GM18858 (cell line): ENCODE results near the gene RBM44.
"Not testable (repeated sequence)": the region's sequence is repeated elsewhere in the genome, so short reads cannot be mapped to it uniquely, and the experiment has no call there.

Source experiments
- ATAC-seq: cut with Tn5 transposase; IDR thresholded peaks from one replicate; pipeline ENCODE4 v1.9.1; 2021; ENCODE audit not compliant: unreplicated experiment

Gene RBM44

GRCh38 chr2:237782181-237782580 lies 16.4 kb upstream of the RBM44 start:
- no peak for ATAC-seq

GRCh38 chr2:237783678-237784077 lies 14.9 kb upstream of the RBM44 start:
- ATAC-seq, result not testable (repeated sequence)

- ATAC-seq, result no peak
Measured at GRCh38 chr2:237786936-237787335, 11.6 kb upstream of the RBM44 start.

DNA sequence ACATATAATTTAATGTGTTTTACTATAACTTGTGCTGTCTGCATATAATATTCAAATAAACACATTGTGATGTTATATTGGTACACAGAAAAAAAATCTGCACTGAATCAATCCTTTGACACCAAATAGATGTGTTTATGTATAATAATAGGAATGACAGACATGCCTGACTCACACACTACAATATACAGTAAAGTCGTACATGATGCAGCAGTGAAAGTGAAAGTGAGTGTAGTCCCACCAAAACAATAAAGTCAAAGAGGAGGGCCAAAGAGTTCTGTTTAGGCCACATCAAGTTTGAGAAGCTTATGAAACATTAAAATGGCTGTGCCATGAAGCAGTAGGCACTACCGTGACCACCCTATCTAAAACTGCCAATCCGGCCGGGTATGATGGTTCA lies 8.2 kb upstream of the RBM44 start:
- no peak for ATAC-seq

DNA sequence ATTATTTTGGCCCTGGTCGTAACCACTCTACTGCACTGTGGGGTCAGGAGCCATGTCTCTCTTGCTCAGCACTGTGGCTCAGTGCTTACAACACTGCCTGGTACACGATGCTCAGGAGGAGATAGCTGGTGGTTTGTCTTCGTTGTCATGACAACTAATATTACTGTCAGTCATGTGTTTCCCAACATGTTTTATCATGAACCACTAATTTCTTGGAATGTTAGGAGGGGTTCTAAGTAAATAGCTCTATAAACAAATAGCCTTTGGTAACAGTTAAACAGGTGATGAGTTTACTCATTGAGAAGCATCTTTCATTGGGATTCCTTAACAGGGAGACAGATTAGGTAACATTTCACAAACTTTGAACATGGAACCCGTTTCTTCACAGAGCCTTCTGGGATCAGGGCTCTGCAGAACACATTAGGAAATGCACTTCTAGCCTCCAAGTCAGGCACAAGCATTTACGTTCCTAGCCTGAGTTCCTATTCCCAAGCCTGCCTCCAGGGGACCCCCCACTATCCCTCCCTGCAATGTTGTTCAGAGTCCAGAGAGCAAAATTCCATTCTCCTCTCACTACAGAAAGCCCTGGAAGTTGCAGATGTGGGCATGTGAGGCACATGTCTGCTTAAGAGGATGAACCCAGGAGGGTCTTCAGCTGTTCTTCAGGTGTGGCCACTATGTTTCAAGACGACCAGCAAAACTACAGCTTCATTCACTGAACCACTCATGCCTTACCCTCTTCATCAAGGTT lies 6.4 kb upstream of the RBM44 start:
- no peak for ATAC-seq

DNA sequence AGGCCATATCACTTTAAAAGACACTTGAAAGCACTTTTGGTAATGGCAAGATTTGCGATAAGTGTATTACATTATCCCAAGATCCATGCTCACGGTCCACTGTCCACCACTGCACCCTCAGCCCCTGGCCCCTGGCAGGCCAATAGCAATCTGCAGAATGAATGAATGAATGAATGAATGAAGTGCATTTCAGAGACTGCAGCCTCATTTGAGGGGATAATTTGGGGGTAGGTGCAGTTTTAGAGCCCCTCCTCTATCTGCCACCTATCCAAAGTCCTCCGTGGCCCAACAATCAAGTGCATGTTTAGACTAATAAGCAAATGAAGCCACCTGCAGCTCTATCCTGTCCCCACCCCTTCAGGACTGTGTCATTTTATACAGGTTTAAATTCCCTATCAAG lies 1.3 kb upstream of the RBM44 start:
- ATAC-seq, result no peak

- ATAC-seq, result no peak
Measured at GRCh38 chr2:237799060-237799428, 465 bp downstream of the RBM44 start.

- ATAC-seq, result no peak
Measured at GRCh38 chr2:237801466-237801865, 2.9 kb downstream of the RBM44 start.

DNA sequence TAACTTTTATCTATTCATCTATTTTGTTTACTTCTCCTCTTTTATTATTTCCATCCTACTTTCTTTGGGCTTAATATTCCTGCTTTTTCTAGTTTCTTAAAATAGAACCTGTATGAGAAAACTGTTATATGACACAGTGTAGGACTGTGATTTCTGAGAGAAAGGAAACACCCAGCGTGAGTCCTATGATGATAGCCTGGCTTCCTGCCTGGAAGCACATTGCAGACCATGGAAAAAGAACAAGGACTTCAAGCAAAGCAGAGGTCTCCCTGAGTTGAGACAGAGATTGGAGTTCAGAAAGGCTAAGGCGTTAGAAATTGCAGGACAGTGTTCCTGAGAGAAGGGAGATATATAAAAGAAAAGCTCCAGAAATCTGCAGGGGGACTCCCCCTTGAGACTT lies 7.8 kb downstream of the RBM44 start:
- no peak for ATAC-seq

DNA sequence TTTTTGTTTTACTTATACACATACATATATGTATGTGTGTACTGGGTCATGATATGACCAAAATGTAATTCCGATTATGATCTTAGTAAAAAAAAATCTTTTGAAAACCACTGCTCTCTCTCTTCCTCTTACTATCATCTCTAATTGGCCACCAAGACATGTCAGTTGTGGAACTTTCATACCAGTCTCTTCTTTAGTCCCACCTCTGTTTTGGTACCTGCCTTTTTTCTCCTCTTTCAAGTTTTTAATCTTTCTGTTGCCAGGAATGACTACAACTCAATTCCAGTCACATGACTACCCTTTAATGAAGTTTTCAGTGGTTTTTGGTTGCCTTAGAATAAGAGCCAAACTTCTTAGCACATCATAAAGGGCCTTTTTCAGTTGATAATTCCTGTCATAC lies 17.1 kb downstream of the RBM44 start:
- ATAC-seq, result no peak

GRCh38 chr2:237816531-237816930 lies 18.0 kb downstream of the RBM44 start:
- ATAC-seq, result no peak

- ATAC-seq, result no peak
Measured at GRCh38 chr2:237818066-237818473, 19.5 kb downstream of the RBM44 start.

GRCh38 chr2:237819231-237819630 lies 20.7 kb downstream of the RBM44 start:
- ATAC-seq, result no peak

GRCh38 chr2:237820421-237820820 lies 21.8 kb downstream of the RBM44 start:
- no peak for ATAC-seq

DNA sequence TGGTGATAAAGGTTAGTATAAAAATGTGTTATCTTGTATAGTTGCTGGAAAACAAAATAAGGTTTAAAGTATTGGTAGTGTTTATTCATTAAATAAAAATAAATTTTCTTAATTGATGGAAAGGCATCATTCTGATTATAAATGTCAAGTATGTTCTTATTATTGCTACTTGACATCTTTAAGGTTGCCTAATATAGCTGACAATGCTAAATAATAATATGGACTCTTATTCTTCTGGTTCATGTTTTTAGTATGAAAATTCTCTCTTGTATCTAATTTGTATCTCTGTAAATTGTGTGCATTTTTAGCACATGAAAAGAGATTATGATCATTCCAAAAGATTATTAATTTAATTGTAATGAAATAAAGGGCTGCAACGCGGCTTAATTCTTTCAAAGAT lies 25.0 kb downstream of the RBM44 start:
- ATAC-seq, result no peak

DNA sequence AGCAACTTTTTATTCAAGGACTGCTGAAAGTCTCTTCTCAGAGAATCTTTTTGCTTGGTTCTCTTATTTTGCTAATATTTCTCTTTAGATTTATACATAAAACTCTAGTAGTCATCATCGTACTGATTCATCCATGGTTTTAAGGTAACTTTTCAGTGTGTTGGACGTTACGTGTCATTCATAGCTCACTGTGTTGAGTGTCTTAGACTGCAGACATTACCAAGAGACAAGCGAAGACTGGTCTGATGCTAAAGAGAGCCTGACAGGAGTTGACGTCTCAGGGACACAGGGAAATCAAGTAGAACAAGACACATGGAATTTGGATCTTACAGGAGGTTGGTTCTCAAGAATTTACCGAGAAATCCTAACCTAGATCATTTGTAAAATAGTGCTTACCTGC lies 25.5 kb downstream of the RBM44 start:
- ATAC-seq, result no peak

DNA sequence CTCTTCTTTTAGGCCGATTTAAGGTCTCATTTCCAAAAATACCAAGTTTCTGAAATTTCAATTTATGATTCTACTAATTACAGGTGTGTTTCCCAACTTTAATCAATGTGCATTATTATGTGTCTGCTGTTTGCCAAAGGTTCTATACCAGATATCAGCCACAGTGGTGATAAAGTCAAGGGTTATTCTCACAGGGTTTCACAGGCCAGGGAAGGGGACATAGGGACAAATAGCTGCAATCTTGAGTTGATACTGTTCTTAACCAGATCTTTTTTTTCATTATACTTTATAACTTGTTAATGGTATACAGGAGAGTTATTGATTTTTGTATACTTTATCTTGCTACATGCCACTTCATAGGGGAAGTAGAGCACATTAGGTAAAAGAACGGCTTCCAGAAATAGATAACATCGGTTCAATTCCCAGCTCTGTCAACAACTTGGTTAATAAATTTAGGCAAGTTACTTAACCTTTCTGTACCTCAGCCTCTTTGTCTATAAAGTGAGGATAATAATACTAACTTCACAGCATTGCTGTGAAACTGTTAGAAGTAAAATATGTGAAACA lies 28.9 kb downstream of the RBM44 start:
- ATAC-seq, result no peak

- ATAC-seq, result no peak
Measured at GRCh38 chr2:237830522-237830921, 31.9 kb downstream of the RBM44 start.

- no peak for ATAC-seq
Measured at GRCh38 chr2:237833546-237833945, 35.0 kb downstream of the RBM44 start.

GRCh38 chr2:237835372-237835771 lies 36.8 kb downstream of the RBM44 start:
- no peak for ATAC-seq

- no peak for ATAC-seq
Measured at GRCh38 chr2:237841051-237841450, 42.5 kb downstream of the RBM44 start.

DNA sequence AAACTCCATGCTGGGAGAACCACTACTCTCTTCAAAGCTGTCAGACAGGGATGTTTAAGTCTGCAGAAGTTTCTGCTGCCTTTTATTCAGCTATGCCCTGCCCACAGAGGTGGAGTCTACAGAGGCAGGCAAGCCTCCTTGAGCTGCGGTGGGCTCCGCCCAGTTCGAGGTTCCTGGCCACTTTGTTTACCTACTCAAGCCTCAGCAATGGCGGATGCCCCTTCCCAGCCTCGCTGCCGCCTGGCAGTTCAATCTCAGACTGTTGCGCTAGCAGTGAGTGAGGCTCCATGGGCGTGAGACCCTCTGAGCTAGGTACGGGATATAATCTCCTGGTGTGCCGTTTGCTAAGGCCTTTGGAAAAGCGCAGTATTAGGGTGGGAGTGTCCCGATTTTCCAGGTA lies 50.4 kb downstream of the RBM44 start:
- not testable (repeated sequence) for ATAC-seq

DNA sequence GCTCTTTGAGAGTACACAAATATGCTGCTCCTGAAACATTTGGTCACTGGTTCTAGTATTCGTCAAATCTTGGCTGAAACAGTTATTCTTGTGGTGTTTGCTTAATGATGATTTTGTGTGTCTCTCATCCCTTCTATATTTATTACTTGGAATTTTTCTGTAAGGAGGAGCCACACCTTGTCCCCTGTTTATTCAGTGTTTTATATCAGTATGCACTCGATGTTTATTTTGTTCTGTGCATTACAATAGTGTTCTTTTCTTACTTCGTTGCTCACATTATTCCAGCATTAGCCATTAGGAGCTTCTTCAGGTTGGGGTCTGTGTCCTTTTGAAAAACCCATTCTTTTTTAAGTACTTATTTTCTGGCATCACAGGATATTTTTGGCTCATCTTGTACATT lies 55.7 kb downstream of the RBM44 start:
- no peak for ATAC-seq
